Muscle layer of colon (tissue), 2 donors: Measurements from ENCODE around the gene RGS13.

ENCODE experiments used
- H3K27ac ChIP-seq: one replicate; pipeline ENCODE4 v1.7.0; 2013; ENCODE audit warnings: low read depth, mild to moderate bottlenecking, low read length, moderate library complexity
- H3K27me3 ChIP-seq, 2 donors: one replicate each; pipeline ENCODE4 v1.7.0; 2013; ENCODE audit warnings: low read length in 2 of 2, mild to moderate bottlenecking in 2 of 2; ENCODE audit not compliant: insufficient read depth in 2 of 2, control insufficient read depth in 1 of 2
- H3K36me3 ChIP-seq: one replicate; pipeline ENCODE4 v1.7.0; 2013; ENCODE audit warnings: mild to moderate bottlenecking, low read length; ENCODE audit not compliant: insufficient read depth
- H3K4me1 ChIP-seq: one replicate; pipeline ENCODE4 v1.7.0; 2013; ENCODE audit warnings: mild to moderate bottlenecking, low read length; ENCODE audit not compliant: insufficient read depth
- H3K4me3 ChIP-seq, 2 donors: one replicate each; pipeline ENCODE4 v1.7.0; 2013; ENCODE audit warnings: low read length in 2 of 2, low read depth in 1 of 2, mild to moderate bottlenecking in 1 of 2, moderate library complexity in 1 of 2
- H3K9ac ChIP-seq: one replicate; pipeline ENCODE4 v1.7.0; 2013; ENCODE audit warnings: low read length
- H3K9me3 ChIP-seq: one replicate; pipeline ENCODE4 v1.7.0; 2013; ENCODE audit warnings: mild to moderate bottlenecking, low read length
- donor health status: abdominal sarcoma.
- donor health status: Adenocarcinoma of cecum.

Gene RGS13

GRCh38 chr1:192691041-192691440 lies 55.1 kb downstream of the RGS13 start:
- H3K27ac ChIP-seq: no peak overlapping the region
- no peak overlapping the region for H3K9ac ChIP-seq
- no peak overlapping the region for H3K4me3 ChIP-seq
- no peaks in the 10 kb centered on the region for H3K27me3 ChIP-seq
- no peaks in the 10 kb centered on the region for H3K4me1 ChIP-seq
- no peaks in the 10 kb centered on the region for H3K9me3 ChIP-seq
- no peaks in the 10 kb centered on the region for H3K36me3 ChIP-seq

DNA sequence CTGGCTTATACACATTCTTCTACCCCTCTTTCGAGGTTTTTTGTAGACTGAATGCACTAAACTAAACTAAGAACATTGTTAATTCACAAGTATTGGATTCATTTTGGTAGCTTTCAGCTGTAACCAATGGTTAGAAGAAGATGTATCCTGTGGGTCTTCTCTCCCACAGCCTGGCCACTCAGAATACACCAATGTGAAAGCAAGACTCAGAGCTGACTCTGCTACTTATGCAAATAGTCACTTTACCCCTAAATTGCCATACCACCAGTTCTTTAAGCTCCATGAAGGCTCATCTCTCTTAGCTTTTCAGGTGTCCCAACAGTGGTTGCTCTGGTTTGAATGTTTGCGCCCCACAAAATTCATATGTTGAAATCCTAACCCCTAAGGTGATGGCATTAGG lies 60.1 kb downstream of the RGS13 start:
- no peak overlapping the region for H3K27ac ChIP-seq
- no peaks in the 10 kb centered on the region for H3K4me1 ChIP-seq
- H3K4me3 ChIP-seq: no peak overlapping the region
- H3K9me3 ChIP-seq: no peaks in the 10 kb centered on the region
- H3K36me3 ChIP-seq: no peaks in the 10 kb centered on the region
- H3K9ac ChIP-seq: no peak overlapping the region
- H3K27me3 ChIP-seq: no peaks in the 10 kb centered on the region

- Histone ChIP-seq H3K27me3 (no peaks in the 10 kb centered on the region), H3K36me3 (no peaks in the 10 kb centered on the region), H3K4me1 (peaks cover 5% of the 10 kb centered on the region), H3K9ac (no peak overlapping the region), H3K27ac (no peak overlapping the region), H3K4me3 (no peak overlapping the region), H3K9me3 (no peaks in the 10 kb centered on the region)
These were observed 61.8 kb downstream of the RGS13 start for GRCh38 chr1:192697771-192698170.

DNA sequence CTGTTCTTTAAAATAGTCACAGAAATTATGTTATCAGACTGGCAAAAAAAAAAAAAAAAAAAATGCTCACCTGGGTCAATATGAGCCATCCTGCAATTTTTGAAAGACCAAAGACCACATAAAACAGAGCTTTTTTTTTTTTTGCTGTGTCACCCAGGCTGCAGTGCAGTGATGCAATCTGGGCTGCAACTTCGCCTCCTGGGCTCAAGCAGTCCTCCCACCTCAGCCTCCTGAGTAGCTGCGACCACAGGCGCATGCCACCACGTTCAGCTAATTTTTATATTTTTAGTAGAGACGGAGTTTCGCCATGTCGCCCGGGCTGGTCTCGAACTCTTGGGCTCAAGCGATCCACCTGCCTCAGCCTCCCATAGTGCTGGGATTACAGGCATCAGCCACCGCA lies 62.8 kb downstream of the RGS13 start:
- H3K9me3 ChIP-seq: no peaks in the 10 kb centered on the region
- peaks cover 5% of the 10 kb centered on the region for H3K4me1 ChIP-seq
- H3K36me3 ChIP-seq: no peaks in the 10 kb centered on the region
- H3K4me3 ChIP-seq: no peak overlapping the region
- no peak overlapping the region for H3K27ac ChIP-seq
- no peaks in the 10 kb centered on the region for H3K27me3 ChIP-seq
- no peak overlapping the region for H3K9ac ChIP-seq

DNA sequence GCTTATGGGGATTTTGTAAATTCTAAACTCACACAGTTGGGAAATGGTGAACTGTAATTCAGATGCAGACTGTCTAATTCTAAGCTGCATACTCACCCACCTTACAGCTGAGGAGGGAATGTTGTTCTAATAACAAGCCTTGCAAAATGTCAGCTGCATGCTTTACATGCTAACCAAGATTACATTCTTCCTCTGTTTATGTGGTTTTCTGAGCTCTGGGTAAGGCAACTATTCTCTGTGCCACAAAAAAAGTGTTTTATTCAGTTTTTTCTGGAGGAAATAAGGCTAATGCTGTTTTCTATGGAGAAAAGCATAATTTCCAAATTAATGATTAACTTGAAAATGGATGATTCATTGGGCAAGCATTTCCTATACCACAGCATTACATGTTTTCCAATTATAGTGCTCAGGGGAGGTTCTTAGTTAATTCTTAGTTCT lies 64.9 kb downstream of the RGS13 start:
- Histone ChIP-seq H3K36me3 (no peaks in the 10 kb centered on the region), H3K4me3 (no peak overlapping the region), H3K4me1 (peaks cover 5% of the 10 kb centered on the region), H3K9ac (no peak overlapping the region), H3K27me3 (no peaks in the 10 kb centered on the region), H3K27ac (no peak overlapping the region), H3K9me3 (no peaks in the 10 kb centered on the region)

GRCh38 chr1:192702212-192702902 lies 66.4 kb downstream of the RGS13 start:
- Histone ChIP-seq H3K36me3 (no peaks in the 10 kb centered on the region), H3K9ac (no peak overlapping the region), H3K27ac (no peak overlapping the region), H3K9me3 (no peaks in the 10 kb centered on the region), H3K4me3 (no peak overlapping the region), H3K27me3 (no peaks in the 10 kb centered on the region), H3K4me1 (peaks cover 5% of the 10 kb centered on the region)

DNA sequence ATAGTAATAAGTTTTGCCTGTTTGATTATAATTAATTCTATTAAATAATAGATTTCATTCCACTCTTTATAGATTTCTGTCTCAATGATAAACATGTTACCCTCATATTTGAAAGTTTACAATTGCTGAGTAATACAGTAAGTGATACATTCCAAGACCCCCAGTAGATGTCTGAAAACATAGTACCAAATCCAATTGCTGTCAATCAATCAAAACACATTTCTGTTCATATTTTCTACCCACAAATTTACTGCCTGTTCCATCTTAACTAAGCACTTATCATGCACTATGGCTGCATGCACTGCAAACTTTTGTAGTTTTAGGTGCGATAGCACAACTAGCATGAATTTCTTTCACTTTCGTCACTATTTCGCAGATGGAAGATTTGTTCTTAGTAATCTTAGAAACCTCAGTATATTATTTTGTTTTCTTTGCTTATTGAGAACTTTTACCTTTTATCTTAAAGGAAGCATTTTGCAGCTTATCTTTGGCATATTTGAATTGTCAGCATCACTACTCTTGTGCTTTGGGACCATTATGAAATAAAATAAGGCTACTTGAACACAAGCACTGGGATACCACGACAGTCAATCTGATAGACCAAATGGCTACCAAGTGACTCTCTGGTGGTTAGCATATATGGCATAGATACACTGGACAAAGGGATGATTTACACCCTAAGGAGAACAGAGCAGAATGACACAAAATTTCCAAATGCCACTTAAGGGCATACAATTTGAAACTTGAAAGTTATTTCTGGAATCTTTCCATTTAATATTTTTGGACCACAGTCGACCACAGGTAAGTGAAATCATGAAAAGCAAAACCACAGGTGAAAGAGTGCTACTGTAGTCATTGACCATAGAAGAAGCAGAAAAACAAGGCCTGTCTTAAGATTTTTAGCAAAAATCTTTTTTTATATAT lies 67.6 kb downstream of the RGS13 start:
- H3K9ac ChIP-seq: no peak overlapping the region
- H3K27me3 ChIP-seq: no peaks in the 10 kb centered on the region
- H3K4me1 ChIP-seq: peaks cover 8% of the 10 kb centered on the region
- no peak overlapping the region for H3K4me3 ChIP-seq
- no peak overlapping the region for H3K27ac ChIP-seq
- H3K36me3 ChIP-seq: no peaks in the 10 kb centered on the region
- H3K9me3 ChIP-seq: no peaks in the 10 kb centered on the region

GRCh38 chr1:192705510-192705909 lies 69.6 kb downstream of the RGS13 start:
- no peaks in the 10 kb centered on the region for H3K9me3 ChIP-seq
- H3K36me3 ChIP-seq: no peaks in the 10 kb centered on the region
- no peak overlapping the region for H3K4me3 ChIP-seq
- no peaks in the 10 kb centered on the region for H3K27me3 ChIP-seq
- peaks cover 8% of the 10 kb centered on the region for H3K4me1 ChIP-seq
- no peak overlapping the region for H3K9ac ChIP-seq
- H3K27ac ChIP-seq: no peak overlapping the region

- Histone ChIP-seq H3K27me3 (no peaks in the 10 kb centered on the region), H3K9ac (no peak overlapping the region), H3K36me3 (no peaks in the 10 kb centered on the region), H3K27ac (peak overlapping the region; percentile 22), H3K9me3 (no peaks in the 10 kb centered on the region), H3K4me3 (no peak overlapping the region), H3K4me1 (peaks cover 8% of the 10 kb centered on the region)
These were observed 71.0 kb downstream of the RGS13 start for GRCh38 chr1:192706936-192707335.

GRCh38 chr1:192707978-192708547 lies 72.1 kb downstream of the RGS13 start:
- H3K4me1 ChIP-seq: peaks cover 3% of the 10 kb centered on the region
- H3K9me3 ChIP-seq: no peaks in the 10 kb centered on the region
- H3K36me3 ChIP-seq: no peaks in the 10 kb centered on the region
- no peak overlapping the region for H3K4me3 ChIP-seq
- no peaks in the 10 kb centered on the region for H3K27me3 ChIP-seq
- H3K9ac ChIP-seq: no peak overlapping the region
- no peak overlapping the region for H3K27ac ChIP-seq

- Histone ChIP-seq H3K27me3 (no peaks in the 10 kb centered on the region), H3K9ac (no peak overlapping the region), H3K4me1 (peaks cover 3% of the 10 kb centered on the region), H3K36me3 (no peaks in the 10 kb centered on the region), H3K4me3 (no peak overlapping the region), H3K27ac (no peak overlapping the region), H3K9me3 (no peaks in the 10 kb centered on the region)
These were observed 73.6 kb downstream of the RGS13 start for GRCh38 chr1:192709544-192709943.
